Stimulated activated CD8-positive, alpha-beta memory T cell treated with anti-CD3 and anti-CD28 coated beads, Interleukin-2, amount 100 ng/mL, for 48 hours (primary cell): Measurements from ENCODE around the gene ARPC5.

Experiments
- DNase-seq, 2 donors: peaks; one replicate each; pipeline ENCODE4 v3.0.0-alpha.2; 2020; ENCODE audit warnings: low read depth in 2 of 2

The ARPC5 gene

GRCh38 chr1:183586455-183586854 is 49.1 kb downstream of the ARPC5 start:
- DNase-seq = no peak

- DNase-seq = no peak
Measured at GRCh38 chr1:183585038-183585437, 50.5 kb downstream of the ARPC5 start.

- no peak for DNase-seq
Measured at GRCh38 chr1:183584147-183584546, 51.4 kb downstream of the ARPC5 start.

DNA sequence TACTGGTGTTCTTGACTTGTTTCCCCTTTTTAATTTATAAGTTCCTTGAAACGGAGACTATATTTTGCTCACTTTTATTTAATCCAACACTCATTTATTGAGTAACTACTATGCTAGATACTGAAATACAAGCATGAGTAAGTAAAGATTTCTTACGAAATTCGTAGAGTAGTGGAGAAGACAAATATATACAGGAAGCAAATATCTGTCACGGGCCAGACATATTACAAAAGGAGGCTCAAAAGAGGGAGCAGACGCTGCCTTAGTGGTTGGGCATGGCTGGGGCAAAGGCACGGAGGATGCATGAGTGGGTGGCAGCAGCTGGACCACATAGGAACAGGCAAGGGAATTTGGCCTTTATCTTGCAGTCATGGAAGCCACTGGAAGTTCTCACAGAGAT is 52.1 kb downstream of the ARPC5 start:
- DNase-seq = no peak

GRCh38 chr1:183582021-183582713 is 53.4 kb downstream of the ARPC5 start:
- no peak for DNase-seq

- no peak for DNase-seq
Measured at GRCh38 chr1:183580281-183580682, 55.3 kb downstream of the ARPC5 start.

- no peak for DNase-seq
Measured at GRCh38 chr1:183578856-183579255, 56.7 kb downstream of the ARPC5 start.

DNA sequence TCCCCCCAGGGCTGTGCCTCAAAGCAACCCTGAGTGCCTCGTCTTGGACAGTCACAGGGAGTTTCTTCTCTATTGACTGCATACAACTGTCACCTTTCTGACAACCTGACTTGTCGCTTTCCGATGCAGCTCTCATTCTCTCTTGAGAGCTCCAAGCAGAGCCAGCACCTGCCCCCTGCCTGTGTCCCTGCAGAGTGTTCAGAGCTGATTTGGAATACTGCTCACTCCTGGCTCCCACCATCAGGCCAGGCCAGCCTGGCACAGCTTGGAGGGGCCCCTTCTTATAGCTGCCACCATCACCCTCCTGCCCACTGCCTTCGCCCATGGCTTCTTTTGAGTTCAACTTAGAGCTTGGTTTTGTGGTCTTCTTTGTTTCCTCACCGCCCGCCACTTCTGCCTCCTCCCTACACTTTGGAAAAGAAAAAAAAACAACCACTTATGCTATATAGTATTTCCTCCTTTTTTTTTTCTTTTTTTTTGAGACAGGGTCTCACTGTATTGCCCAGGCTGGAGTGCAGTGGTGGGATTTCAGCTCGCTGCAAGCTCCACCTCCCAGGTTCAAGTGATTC is 57.6 kb downstream of the ARPC5 start:
- no peak for DNase-seq

- DNase-seq = no peak
Measured at GRCh38 chr1:183576537-183576936, 59.0 kb downstream of the ARPC5 start.

GRCh38 chr1:183575606-183576005 is 60.0 kb downstream of the ARPC5 start:
- DNase-seq = no peak

- DNase-seq = no peak
Measured at GRCh38 chr1:183572721-183573120, 62.9 kb downstream of the ARPC5 start.

- no peak for DNase-seq
Measured at GRCh38 chr1:183571678-183572268, 63.8 kb downstream of the ARPC5 start.
